ENCODE data around the gene EGLN1.
A peak's percentile ranks its signal among the peaks of the same experiment; 100 is the strongest.
"Not testable (repeated sequence)": the region's sequence is repeated elsewhere in the genome, so short reads cannot be mapped to it uniquely, and the experiment has no call there.

Gene EGLN1

DNA sequence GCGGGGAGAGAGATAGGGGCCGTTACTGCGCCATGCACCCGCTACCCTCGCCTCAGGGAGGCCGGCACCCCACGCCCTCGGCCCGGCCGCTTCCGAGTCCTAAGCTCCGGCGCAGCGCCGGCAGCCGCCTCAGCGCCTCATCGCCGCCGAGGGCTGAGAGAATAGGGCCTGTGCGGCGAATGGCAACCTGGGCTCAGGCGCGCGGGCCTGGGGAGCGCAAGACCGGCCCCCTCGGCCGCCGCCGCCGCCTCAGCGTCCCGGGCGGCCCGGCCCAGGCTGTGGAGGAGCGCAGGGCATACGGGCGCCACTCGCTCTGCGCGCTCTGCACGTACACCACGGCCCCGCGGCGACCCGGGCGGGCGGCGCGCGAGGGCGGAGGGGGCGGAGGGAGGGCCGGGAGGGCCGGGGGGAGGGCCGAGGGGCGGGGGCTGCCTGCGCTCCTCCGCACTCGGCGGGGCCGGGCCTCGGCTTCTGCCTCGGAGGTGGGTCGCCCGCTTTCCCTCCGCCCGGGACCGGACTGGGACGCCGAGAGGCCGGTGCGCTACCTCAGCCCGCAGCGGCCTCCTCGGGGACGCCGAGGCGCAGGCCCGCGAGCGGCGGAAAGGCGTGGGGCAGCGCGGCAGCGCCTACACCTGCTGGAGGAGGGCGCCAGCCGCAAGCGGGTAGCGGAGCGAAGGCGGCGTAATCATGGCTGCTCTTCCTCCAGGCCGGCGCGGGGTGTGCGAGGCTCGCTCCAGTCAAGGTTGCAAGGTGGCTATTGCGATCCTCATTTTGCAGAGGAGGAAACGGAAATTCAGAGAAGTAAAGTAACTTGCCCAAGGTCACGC is at the start of gene EGLN1:
EGLN1 (minus strand) TSS at position 317 of the 827 bp plus-strand sequence. CDS start 399 bp downstream, outside the sequence.
- TF ChIP-seq, protein P1, sequence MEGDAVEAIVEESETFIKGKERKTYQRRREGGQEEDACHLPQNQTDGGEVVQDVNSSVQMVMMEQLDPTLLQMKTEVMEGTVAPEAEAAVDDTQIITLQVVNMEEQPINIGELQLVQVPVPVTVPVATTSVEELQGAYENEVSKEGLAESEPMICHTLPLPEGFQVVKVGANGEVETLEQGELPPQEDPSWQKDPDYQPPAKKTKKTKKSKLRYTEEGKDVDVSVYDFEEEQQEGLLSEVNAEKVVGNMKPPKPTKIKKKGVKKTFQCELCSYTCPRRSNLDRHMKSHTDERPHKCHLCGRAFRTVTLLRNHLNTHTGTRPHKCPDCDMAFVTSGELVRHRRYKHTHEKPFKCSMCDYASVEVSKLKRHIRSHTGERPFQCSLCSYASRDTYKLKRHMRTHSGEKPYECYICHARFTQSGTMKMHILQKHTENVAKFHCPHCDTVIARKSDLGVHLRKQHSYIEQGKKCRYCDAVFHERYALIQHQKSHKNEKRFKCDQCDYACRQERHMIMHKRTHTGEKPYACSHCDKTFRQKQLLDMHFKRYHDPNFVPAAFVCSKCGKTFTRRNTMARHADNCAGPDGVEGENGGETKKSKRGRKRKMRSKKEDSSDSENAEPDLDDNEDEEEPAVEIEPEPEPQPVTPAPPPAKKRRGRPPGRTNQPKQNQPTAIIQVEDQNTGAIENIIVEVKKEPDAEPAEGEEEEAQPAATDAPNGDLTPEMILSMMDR (IDR thresholded peaks at IDR 0.05): no peak
- Histone ChIP-seq H3K4me3 (peak within 1 kb of the TSS; percentile 93), H3K27ac (peak within 1 kb of the TSS; percentile 98 to 99)
- DNase-seq (ENCODE audit: low spot score): peak; percentile 84

- H3K27ac ChIP-seq; H3K4me3 ChIP-seq; DNase-seq (ENCODE audit: low spot score): not testable (repeated sequence)
Observed at GRCh38 chr1:231471500-231471899, 49.4 kb upstream of the EGLN1 start.

DNA sequence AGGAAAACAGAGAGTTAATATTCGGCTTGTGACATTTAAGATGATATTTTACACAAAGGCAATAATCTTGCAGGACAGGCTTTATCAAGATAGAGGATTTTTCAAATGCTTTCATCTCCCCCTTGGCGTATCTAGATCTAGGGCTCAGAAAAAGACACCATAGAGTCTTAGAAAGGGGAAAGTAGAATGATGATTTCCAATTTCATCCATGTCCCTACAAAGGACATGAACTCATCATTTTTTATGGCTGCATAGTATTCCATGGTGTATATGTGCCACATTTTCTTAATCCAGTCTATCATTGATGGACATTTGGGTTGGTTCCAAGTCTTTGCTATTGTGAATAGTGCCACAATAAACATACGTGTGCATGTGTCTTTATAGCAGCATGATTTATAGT is 48.9 kb upstream of the EGLN1 start:
- H3K27ac ChIP-seq; DNase-seq (ENCODE audit: low spot score); H3K4me3 ChIP-seq: not testable (repeated sequence)

DNA sequence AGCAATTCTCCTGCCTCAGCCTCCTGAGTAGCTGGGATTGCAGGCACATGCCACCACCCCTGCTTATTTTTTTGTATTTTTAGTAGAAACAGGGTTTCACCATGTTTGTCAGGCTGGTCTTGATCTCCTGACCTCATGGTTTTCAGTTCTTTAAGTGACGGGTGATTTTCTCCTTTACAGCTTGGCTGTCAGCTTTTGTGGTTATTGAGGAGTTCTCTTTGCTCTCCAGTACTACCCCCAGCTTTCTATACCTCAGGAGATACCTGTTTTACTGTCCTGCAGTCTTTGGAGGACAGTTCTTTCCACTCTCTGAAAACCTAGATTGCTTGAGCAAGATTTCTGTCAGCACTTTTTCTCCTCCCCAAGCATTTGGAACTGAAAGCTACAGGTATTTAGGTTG is 45.9 kb upstream of the EGLN1 start:
- no peak for DNase-seq (ENCODE audit: low spot score)
- TF ChIP-seq, protein P1 (IDR thresholded peaks at IDR 0.05): no peak
- Histone ChIP-seq H3K4me3 (no peak overlapping the region), H3K27ac (no peak overlapping the region)

GRCh38 chr1:231465051-231465450 is 43.0 kb upstream of the EGLN1 start:
- no peak for DNase-seq (ENCODE audit: low spot score)
- TF ChIP-seq, protein P1 (IDR thresholded peaks at IDR 0.05): no peak
- no peak overlapping the region for H3K27ac ChIP-seq
- H3K4me3 ChIP-seq: no peak overlapping the region

DNA sequence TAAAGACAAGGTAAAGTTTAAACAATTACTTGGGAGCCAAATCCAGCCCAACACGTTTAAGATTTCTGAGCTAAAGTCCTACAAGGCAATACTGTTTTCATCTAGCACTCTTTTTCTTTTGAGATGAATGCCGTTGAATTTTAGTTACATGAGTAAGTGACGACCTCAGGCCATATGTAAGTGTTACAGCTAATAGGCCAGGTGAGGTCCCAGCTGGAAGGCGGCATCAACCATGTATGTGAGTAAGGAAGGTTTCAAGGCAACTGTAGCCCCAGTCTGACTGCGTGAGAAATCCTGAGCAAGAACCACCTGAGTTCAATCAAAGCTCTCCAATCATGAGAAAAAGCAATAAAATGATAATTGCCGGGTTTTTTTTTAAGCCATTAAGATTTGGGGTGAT is 41.5 kb upstream of the EGLN1 start:
- TF ChIP-seq, protein P1 (IDR thresholded peaks at IDR 0.05): no peak
- Histone ChIP-seq H3K27ac (no peak overlapping the region), H3K4me3 (no peak overlapping the region)
- DNase-seq (ENCODE audit: low spot score): no peak

DNA sequence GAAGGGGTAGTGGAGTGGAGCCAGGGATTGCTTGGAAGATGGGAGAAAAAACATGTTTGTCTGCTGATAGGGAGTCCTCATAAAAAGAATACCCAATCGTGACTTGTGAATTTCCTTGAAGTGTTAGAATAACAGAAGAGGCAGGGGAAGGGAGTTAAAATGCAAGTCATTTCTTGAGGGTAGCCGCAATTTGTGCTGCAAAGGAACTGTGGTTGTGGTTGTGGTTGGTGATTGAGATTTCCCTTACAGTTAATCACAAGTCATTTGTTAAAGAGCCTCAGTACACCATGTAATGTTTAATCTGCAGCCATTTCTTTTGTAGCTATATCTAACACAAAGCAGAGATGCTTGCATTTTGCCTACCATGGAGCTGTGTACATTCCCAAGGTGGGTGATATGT is 38.5 kb upstream of the EGLN1 start:
- TF ChIP-seq, protein P1 (IDR thresholded peaks at IDR 0.05): no peak
- H3K27ac ChIP-seq: no peak overlapping the region
- no peak for DNase-seq (ENCODE audit: low spot score)
- H3K4me3 ChIP-seq: no peak overlapping the region

GRCh38 chr1:231459438-231459837 is 37.4 kb upstream of the EGLN1 start:
- not testable (repeated sequence) for H3K27ac ChIP-seq; DNase-seq (ENCODE audit: low spot score)

DNA sequence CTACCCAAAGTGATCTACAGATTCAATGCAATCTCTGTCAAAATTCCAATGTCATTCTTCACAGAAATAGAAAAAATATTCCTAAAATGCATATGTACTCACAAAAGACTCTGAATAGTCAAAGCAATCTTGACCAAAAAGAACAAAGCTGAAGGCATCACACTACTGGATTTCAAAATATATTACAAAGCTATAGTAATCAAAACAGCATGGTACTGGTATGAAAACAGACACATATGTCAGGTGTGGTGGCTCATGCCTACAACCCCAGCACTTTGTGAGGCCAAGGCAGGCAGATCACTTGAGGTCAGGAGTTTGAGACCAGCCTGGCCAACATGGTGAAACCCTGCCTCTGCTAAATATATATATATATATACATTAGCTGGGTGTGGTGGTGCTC is 35.9 kb upstream of the EGLN1 start:
- not testable (repeated sequence) for H3K27ac ChIP-seq; DNase-seq (ENCODE audit: low spot score); H3K4me3 ChIP-seq

More at GRCh38 chr1:231459438-231459837, 37.4 kb upstream of the EGLN1 start:
- H3K4me3 ChIP-seq: not testable (repeated sequence)

- H3K27ac ChIP-seq; DNase-seq (ENCODE audit: low spot score); H3K4me3 ChIP-seq: not testable (repeated sequence)
Observed at GRCh38 chr1:231454133-231454532, 32.0 kb upstream of the EGLN1 start.

Data from coronary artery (tissue), 2 donors.